Measurements from ENCODE around the gene MGMT. TPM values are rescaled to one million over a fixed set of nuclear protein-coding genes. Genes with fewer than 3 reads are reported as not detected.

The MGMT gene
- total RNA-seq, 4 donors from 2014 or later, result 16.5 to 37.5 (median 32.1) TPM

DNA sequence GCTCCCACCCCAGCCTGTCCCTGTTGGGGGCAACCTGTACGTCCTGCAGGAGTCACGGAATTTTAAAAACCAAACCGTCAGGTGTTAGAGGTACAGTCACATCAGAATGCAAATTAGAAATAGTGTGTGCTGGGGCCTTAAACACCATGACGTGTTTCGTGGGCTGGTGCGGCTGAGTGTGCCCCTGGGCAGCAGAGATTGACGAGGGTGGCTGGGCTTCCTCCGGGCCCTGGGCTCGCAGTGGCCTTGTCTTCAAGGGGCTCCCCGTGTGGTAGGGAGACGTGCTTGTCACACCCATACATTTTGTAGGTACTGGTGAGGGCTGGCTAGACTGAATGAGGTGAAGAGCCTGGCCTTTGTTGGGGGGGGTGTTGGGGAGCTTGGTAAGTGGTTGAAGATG is 7.6 kb downstream of the MGMT start:
- 100% methylated on average over 5 of the region's 11 CpGs; no CpG with 5 or more reads in 1 of the 2 donors for WGBS, 2 donors (ENCODE audit: low coverage in 1 of 2)
- ATAC-seq, result no peak
- Histone ChIP-seq H3K27me3 (no peaks in the 10 kb centered on the region), H3K27ac (no peak overlapping the region), H3K4me1 (no peaks in the 10 kb centered on the region), H3K9me3 (no peaks in the 10 kb centered on the region), H3K36me3 (peaks cover 0 to 39% of the 10 kb centered on the region in 2 donors), H3K4me3 (no peak overlapping the region)
- TF ChIP-seq, protein P1, sequence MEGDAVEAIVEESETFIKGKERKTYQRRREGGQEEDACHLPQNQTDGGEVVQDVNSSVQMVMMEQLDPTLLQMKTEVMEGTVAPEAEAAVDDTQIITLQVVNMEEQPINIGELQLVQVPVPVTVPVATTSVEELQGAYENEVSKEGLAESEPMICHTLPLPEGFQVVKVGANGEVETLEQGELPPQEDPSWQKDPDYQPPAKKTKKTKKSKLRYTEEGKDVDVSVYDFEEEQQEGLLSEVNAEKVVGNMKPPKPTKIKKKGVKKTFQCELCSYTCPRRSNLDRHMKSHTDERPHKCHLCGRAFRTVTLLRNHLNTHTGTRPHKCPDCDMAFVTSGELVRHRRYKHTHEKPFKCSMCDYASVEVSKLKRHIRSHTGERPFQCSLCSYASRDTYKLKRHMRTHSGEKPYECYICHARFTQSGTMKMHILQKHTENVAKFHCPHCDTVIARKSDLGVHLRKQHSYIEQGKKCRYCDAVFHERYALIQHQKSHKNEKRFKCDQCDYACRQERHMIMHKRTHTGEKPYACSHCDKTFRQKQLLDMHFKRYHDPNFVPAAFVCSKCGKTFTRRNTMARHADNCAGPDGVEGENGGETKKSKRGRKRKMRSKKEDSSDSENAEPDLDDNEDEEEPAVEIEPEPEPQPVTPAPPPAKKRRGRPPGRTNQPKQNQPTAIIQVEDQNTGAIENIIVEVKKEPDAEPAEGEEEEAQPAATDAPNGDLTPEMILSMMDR (IDR thresholded peaks at IDR 0.05), result no peak
- no peak for TF ChIP-seq EP300 (IDR thresholded peaks at IDR 0.05)
- no peak for TF ChIP-seq POLR2AphosphoS5 (IDR thresholded peaks at IDR 0.05)
- no peak for TF ChIP-seq POLR2A (IDR thresholded peaks at IDR 0.05)

- no peaks in the 10 kb centered on the region for H3K4me1 ChIP-seq
- WGBS, 2 donors (ENCODE audit: low coverage in 1 of 2), result 80% methylated on average over 2 of the region's 8 CpGs; no CpG with 5 or more reads in 1 of the 2 donors
- H3K36me3 ChIP-seq, result peaks cover 0 to 27% of the 10 kb centered on the region in 2 donors
- TF ChIP-seq EP300 (IDR thresholded peaks at IDR 0.05) (no peak), POLR2AphosphoS5 (IDR thresholded peaks at IDR 0.05) (no peak), POLR2A (IDR thresholded peaks at IDR 0.05) (no peak)
- TF ChIP-seq, protein P1 (IDR thresholded peaks at IDR 0.05), result no peak
- H3K27ac ChIP-seq, result no peak overlapping the region
- ATAC-seq, result no peak
- H3K27me3 ChIP-seq, result no peaks in the 10 kb centered on the region
- H3K4me3 ChIP-seq, result no peak overlapping the region
- peaks cover 0 to 8% (median 2%) of the 10 kb centered on the region in 3 donors for H3K9me3 ChIP-seq
Observed at GRCh38 chr10:129476431-129476830, 9.4 kb downstream of the MGMT start.

- no peak overlapping the region for H3K4me3 ChIP-seq
- no peaks in the 10 kb centered on the region for H3K4me1 ChIP-seq
- no peaks in the 10 kb centered on the region for H3K27me3 ChIP-seq
- TF ChIP-seq POLR2AphosphoS5 (IDR thresholded peaks at IDR 0.05) (no peak), POLR2A (IDR thresholded peaks at IDR 0.05) (no peak), EP300 (IDR thresholded peaks at IDR 0.05) (no peak)
- TF ChIP-seq, protein P1 (IDR thresholded peaks at IDR 0.05), result no peak
- no peak for ATAC-seq
- H3K9me3 ChIP-seq, result peaks cover 0 to 11% (median 2%) of the 10 kb centered on the region in 3 donors
- peaks cover 0 to 21% of the 10 kb centered on the region in 2 donors for H3K36me3 ChIP-seq
- WGBS, 2 donors (ENCODE audit: low coverage in 1 of 2), result 80 to 87% methylated on average over 1 to 4 of the region's 5 CpGs
- no peak overlapping the region for H3K27ac ChIP-seq
Observed at GRCh38 chr10:129477051-129477450, 10.0 kb downstream of the MGMT start.

DNA sequence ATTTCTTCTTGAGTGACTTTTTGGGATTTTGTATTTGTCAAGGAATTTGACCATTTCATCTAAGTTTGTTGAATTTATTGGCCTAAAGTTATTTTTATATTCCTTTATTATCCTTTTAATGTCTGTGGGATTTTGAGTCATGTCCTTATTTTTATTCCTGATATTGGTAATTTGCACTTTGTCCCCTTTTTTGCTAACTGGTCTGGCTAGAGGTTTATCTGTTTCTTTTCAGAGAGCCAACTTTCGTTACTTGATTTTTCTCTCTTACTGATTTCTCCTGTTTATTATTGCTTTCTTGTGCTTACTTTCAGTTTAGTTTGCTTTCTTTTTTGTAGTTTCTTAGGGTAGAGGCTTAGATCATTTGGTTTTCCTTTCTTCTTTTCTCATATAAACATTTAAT is 14.6 kb downstream of the MGMT start:
- TF ChIP-seq POLR2A (IDR thresholded peaks at IDR 0.05), result no peak

GRCh38 chr10:129483430-129484010 is 16.5 kb downstream of the MGMT start:
- Histone ChIP-seq H3K9me3 (peaks cover 0 to 35% (median 2%) of the 10 kb centered on the region in 3 donors), H3K36me3 (no peaks in the 10 kb centered on the region), H3K4me3 (no peak overlapping the region), H3K27me3 (no peaks in the 10 kb centered on the region), H3K4me1 (no peaks in the 10 kb centered on the region), H3K27ac (no peak overlapping the region)
- WGBS, 2 donors (ENCODE audit: low coverage in 1 of 2), result 100% methylated on average over 1 of the region's 1 CpG
- TF ChIP-seq EP300 (IDR thresholded peaks at IDR 0.05), result no peak
- TF ChIP-seq, protein P1 (IDR thresholded peaks at IDR 0.05), result no peak
- TF ChIP-seq POLR2A (IDR thresholded peaks at IDR 0.05), result no peak
- TF ChIP-seq POLR2AphosphoS5 (IDR thresholded peaks at IDR 0.05), result no peak
- ATAC-seq, result no peak

More for the DNA sequence above, 14.6 kb downstream of the MGMT start:
- Histone ChIP-seq H3K27ac (no peak overlapping the region), H3K27me3 (no peaks in the 10 kb centered on the region), H3K4me1 (no peaks in the 10 kb centered on the region), H3K4me3 (no peak overlapping the region), H3K36me3 (peaks cover 0 to 7% of the 10 kb centered on the region in 2 donors), H3K9me3 (peaks cover 0 to 35% (median 2%) of the 10 kb centered on the region in 3 donors)
- 100% methylated on average over 1 of the region's 1 CpG; no CpG with 5 or more reads in 1 of the 2 donors for WGBS, 2 donors (ENCODE audit: low coverage in 1 of 2)
- no peak for ATAC-seq
